Activated naive CD8-positive, alpha-beta T cell (primary cell): ENCODE data around the gene ATAD3A.

Experiments used
- H3K27ac Mint-ChIP-seq: one replicate; pipeline ENCODE4 v1.8.0; 2021; ENCODE audit warnings: mixed read lengths
- H3K27me3 Mint-ChIP-seq: one replicate; pipeline ENCODE4 v1.8.0; 2021; ENCODE audit warnings: mixed read lengths
- H3K36me3 Mint-ChIP-seq: one replicate; pipeline ENCODE4 v1.8.0; 2021; ENCODE audit warnings: mixed read lengths
- H3K4me1 Mint-ChIP-seq: one replicate; pipeline ENCODE4 v1.8.0; 2021; ENCODE audit warnings: low read depth, mixed read lengths
- H3K4me3 Mint-ChIP-seq: one replicate; pipeline ENCODE4 v1.8.0; 2021; ENCODE audit warnings: mild to moderate bottlenecking, mixed read lengths
- H3K9me3 Mint-ChIP-seq: one replicate; pipeline ENCODE4 v1.8.0; 2021; ENCODE audit warnings: low read depth, mixed read lengths

The ATAD3A gene

GRCh38 chr1:1538334-1538733, 26.4 kb downstream of the ATAD3A start:
- H3K27ac Mint-ChIP-seq: no peak overlapping the region
- H3K4me3 Mint-ChIP-seq: peak overlapping the region; percentile 59
- H3K4me1 Mint-ChIP-seq: peaks cover 1% of the 10 kb centered on the region
- no peaks in the 10 kb centered on the region for H3K9me3 Mint-ChIP-seq
- no peaks in the 10 kb centered on the region for H3K27me3 Mint-ChIP-seq
- H3K36me3 Mint-ChIP-seq: no peaks in the 10 kb centered on the region

GRCh38 chr1:1538989-1539309, 27.0 kb downstream of the ATAD3A start:
- no peaks in the 10 kb centered on the region for H3K9me3 Mint-ChIP-seq
- H3K27ac Mint-ChIP-seq: no peak overlapping the region
- peaks cover 1% of the 10 kb centered on the region for H3K4me1 Mint-ChIP-seq
- H3K36me3 Mint-ChIP-seq: no peaks in the 10 kb centered on the region
- no peak overlapping the region for H3K4me3 Mint-ChIP-seq
- no peaks in the 10 kb centered on the region for H3K27me3 Mint-ChIP-seq

- Mint-ChIP-seq H3K27me3 (no peaks in the 10 kb centered on the region), H3K9me3 (no peaks in the 10 kb centered on the region), H3K4me1 (peaks cover 1% of the 10 kb centered on the region), H3K4me3 (peak overlapping the region; percentile 67), H3K36me3 (no peaks in the 10 kb centered on the region), H3K27ac (no peak overlapping the region)
These were observed 27.5 kb downstream of the ATAD3A start for GRCh38 chr1:1539310-1540089.

- peaks cover 1% of the 10 kb centered on the region for H3K4me1 Mint-ChIP-seq
- no peaks in the 10 kb centered on the region for H3K36me3 Mint-ChIP-seq
- H3K27me3 Mint-ChIP-seq: no peaks in the 10 kb centered on the region
- H3K4me3 Mint-ChIP-seq: peak within 1 kb of the TSS; percentile 67
- no peaks in the 10 kb centered on the region for H3K9me3 Mint-ChIP-seq
- no peak within 1 kb of the TSS for H3K27ac Mint-ChIP-seq
These were observed 28.3 kb downstream of the ATAD3A start, which contains the start of gene TMEM240 for GRCh38 chr1:1540090-1540817. TSS of gene TMEM240 (minus strand) at chr1:1540624. CDS start at chr1:1540346, 278 bp downstream.

GRCh38 chr1:1540818-1541628, 29.1 kb downstream of the ATAD3A start:
- Mint-ChIP-seq H3K36me3 (no peaks in the 10 kb centered on the region), H3K27me3 (no peaks in the 10 kb centered on the region), H3K9me3 (no peaks in the 10 kb centered on the region), H3K4me3 (peak overlapping the region; percentile 67), H3K27ac (no peak overlapping the region), H3K4me1 (peaks cover 1% of the 10 kb centered on the region)

- peak overlapping the region; percentile 16 for H3K27ac Mint-ChIP-seq
These were observed 30.2 kb downstream of the ATAD3A start for GRCh38 chr1:1541956-1542765.

GRCh38 chr1:1542766-1543705, 31.1 kb downstream of the ATAD3A start:
- Mint-ChIP-seq H3K9me3 (no peaks in the 10 kb centered on the region), H3K4me1 (peaks cover 3% of the 10 kb centered on the region), H3K27ac (no peak overlapping the region), H3K27me3 (no peaks in the 10 kb centered on the region), H3K4me3 (no peak overlapping the region), H3K36me3 (no peaks in the 10 kb centered on the region)

More at GRCh38 chr1:1541956-1542765, 30.2 kb downstream of the ATAD3A start:
- peaks cover 1% of the 10 kb centered on the region for H3K4me1 Mint-ChIP-seq
- no peaks in the 10 kb centered on the region for H3K36me3 Mint-ChIP-seq
- H3K4me3 Mint-ChIP-seq: peak overlapping the region; percentile 67
- H3K9me3 Mint-ChIP-seq: no peaks in the 10 kb centered on the region
- no peaks in the 10 kb centered on the region for H3K27me3 Mint-ChIP-seq

- H3K27ac Mint-ChIP-seq: no peak overlapping the region
- no peaks in the 10 kb centered on the region for H3K36me3 Mint-ChIP-seq
- no peak overlapping the region for H3K4me3 Mint-ChIP-seq
- H3K9me3 Mint-ChIP-seq: no peaks in the 10 kb centered on the region
- no peaks in the 10 kb centered on the region for H3K27me3 Mint-ChIP-seq
- H3K4me1 Mint-ChIP-seq: peaks cover 3% of the 10 kb centered on the region
These were observed 31.7 kb downstream of the ATAD3A start for GRCh38 chr1:1543706-1544099.

- Mint-ChIP-seq H3K36me3 (no peaks in the 10 kb centered on the region), H3K9me3 (no peaks in the 10 kb centered on the region), H3K4me1 (peaks cover 3% of the 10 kb centered on the region), H3K4me3 (no peak overlapping the region), H3K27me3 (no peaks in the 10 kb centered on the region), H3K27ac (no peak overlapping the region)
These were observed 32.6 kb downstream of the ATAD3A start for GRCh38 chr1:1544544-1544943.

- peaks cover 3% of the 10 kb centered on the region for H3K4me1 Mint-ChIP-seq
- H3K27me3 Mint-ChIP-seq: no peaks in the 10 kb centered on the region
- H3K4me3 Mint-ChIP-seq: no peak overlapping the region
- H3K9me3 Mint-ChIP-seq: no peaks in the 10 kb centered on the region
- H3K36me3 Mint-ChIP-seq: no peaks in the 10 kb centered on the region
- no peak overlapping the region for H3K27ac Mint-ChIP-seq
These were observed 34.2 kb downstream of the ATAD3A start for GRCh38 chr1:1545946-1546737.

- Mint-ChIP-seq H3K4me1 (peaks cover 1% of the 10 kb centered on the region), H3K4me3 (no peak overlapping the region)
These were observed 35.0 kb downstream of the ATAD3A start for GRCh38 chr1:1547011-1547410.

GRCh38 chr1:1547476-1547875, 35.5 kb downstream of the ATAD3A start:
- Mint-ChIP-seq H3K4me3 (no peak overlapping the region), H3K4me1 (peaks cover 1% of the 10 kb centered on the region), H3K27me3 (no peaks in the 10 kb centered on the region), H3K27ac (peak overlapping the region; percentile 28), H3K9me3 (no peaks in the 10 kb centered on the region), H3K36me3 (no peaks in the 10 kb centered on the region)

More at GRCh38 chr1:1547011-1547410, 35.0 kb downstream of the ATAD3A start:
- peak overlapping the region; percentile 28 for H3K27ac Mint-ChIP-seq
- H3K36me3 Mint-ChIP-seq: no peaks in the 10 kb centered on the region
- H3K27me3 Mint-ChIP-seq: no peaks in the 10 kb centered on the region
- H3K9me3 Mint-ChIP-seq: no peaks in the 10 kb centered on the region

- no peaks in the 10 kb centered on the region for H3K9me3 Mint-ChIP-seq
- no peak overlapping the region for H3K4me3 Mint-ChIP-seq
- no peaks in the 10 kb centered on the region for H3K27me3 Mint-ChIP-seq
- H3K4me1 Mint-ChIP-seq: peaks cover 1% of the 10 kb centered on the region
- no peaks in the 10 kb centered on the region for H3K36me3 Mint-ChIP-seq
- no peak overlapping the region for H3K27ac Mint-ChIP-seq
These were observed 36.6 kb downstream of the ATAD3A start for GRCh38 chr1:1548591-1548990.
